ENCODE measurements around the gene BIRC2.

Gene BIRC2

GRCh38 chr11:102375720-102376399 lies 28.8 kb downstream of the BIRC2 start:
- no peak for DNase-seq (ENCODE audit: low read depth)

DNA sequence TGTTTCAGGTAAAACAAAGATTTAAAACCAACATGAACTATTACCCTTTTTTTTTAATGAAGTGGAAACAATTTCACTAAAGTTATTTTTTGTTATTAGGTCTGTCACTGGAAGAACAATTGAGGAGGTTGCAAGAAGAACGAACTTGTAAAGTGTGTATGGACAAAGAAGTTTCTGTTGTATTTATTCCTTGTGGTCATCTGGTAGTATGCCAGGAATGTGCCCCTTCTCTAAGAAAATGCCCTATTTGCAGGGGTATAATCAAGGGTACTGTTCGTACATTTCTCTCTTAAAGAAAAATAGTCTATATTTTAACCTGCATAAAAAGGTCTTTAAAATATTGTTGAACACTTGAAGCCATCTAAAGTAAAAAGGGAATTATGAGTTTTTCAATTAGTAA lies 30.9 kb downstream of the BIRC2 start:
- no peak for DNase-seq (ENCODE audit: low read depth)

DNA sequence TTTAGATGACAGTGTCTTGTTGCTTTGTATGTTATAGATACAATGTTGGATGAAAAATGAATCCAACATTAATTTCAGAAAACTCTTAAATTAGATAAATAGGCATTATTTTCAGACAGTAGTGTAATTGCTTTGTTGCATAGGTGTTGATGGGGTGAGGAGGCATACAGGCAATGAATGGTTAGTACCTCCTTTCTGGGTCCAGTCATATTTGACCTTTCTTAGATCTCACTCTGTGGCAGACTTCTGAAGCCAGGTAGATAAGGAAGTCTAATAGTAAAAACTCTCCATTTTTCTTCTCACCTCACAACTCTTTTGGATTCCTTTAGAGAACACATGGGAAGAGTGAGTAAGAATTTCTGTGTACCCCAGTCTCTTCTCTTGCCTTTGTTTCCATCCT lies 31.8 kb downstream of the BIRC2 start:
- no peak for DNase-seq (ENCODE audit: low read depth)

- no peak for DNase-seq (ENCODE audit: low read depth)
Observed at GRCh38 chr11:102382384-102382783, 35.4 kb downstream of the BIRC2 start.

DNA sequence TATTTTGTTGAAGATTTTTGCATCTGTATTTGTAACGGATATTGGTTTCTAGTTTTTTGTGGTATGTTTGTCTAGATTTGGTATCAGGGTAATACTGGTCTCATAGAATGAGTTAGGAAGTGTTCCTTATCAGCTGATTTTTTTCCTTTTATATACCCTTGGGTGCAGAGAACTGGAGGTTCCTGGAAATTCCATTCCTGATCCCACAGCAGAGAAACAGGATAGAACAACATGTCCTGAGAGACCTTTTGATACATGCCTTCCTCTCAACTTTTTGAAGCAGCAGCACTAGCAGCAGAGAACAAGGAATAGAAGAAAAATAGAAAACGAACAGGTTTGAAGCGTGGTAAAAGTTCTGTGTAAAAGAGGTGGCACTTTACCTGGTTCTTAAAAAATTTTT lies 36.8 kb downstream of the BIRC2 start:
- no peak for DNase-seq (ENCODE audit: low read depth)

DNA sequence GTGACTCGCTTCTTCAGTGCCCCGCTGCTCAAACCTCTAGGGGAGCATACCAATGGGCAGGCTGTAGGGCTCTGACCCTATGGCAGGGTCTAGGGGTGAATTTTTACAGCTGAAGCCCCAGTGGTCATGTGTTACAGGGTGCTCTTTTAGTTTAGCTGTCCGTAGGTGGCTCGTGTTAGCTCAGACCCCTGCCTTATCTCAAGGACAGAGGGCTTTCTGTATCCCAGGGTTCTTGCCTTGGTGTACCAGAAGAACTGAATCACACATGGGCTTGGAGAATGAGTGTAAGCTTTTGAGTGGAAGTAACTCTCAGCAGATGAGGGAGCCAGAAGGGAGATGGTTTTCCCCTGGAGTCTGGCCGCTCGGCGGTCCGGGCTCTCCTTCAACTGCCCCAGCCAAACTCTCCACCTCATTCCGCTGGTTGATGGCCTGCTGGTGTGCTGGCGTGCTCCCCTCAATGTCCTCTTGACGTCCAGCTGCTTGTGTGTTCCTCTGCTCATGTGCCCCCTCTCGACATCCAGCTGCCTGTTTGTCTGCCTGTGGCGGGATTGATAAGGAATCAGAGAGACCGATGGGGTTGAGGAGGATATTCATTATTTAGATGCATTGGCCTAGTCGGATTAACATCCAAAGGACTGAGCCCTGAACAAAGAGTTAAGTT lies 37.5 kb downstream of the BIRC2 start:
- DNase-seq (ENCODE audit: low read depth) = no peak

DNA sequence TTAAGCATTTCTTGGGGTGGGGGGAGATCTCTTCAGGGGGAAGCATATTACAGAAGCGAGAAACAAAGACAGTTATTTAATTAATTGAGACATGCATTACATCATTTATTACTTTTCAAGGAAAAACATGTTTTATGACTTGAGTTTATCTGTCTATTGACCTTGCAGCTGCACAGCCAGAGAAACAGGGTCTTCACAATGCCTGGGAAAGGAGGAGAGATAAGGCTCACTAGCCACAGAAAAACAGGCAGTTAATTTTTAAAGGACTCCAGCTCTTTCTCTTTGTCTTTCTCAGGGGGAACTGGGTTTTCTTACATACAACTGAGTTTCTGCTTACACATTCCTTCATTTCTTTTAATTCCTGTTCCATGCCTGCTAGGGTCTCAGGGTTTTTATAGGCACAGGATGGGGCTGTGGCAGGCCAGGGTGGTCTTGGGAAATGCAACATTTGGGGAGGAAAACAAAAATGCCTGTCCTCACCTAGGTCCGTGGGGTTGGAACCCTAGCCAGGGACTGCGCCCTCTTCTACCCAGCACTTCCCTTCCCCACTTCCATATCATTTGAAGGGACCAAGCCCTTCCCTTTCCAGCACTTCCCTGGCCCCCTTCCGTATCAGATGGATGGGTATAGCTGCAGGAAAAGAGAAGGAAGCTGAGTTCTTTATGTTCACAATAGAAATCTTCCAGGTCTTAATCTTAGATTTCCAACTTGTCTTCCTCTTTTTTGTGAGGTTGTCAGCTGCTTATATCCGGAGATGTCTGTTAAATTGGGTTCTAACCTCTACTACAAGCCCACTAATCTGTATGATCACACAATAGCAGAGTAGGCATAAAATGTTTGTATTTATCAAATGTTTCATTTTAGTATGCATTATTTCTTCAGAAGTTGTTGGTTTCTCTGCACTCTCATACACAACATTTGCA lies 38.3 kb downstream of the BIRC2 start:
- DNase-seq (ENCODE audit: low read depth) = no peak

- DNase-seq (ENCODE audit: low read depth) = no peak
Observed at GRCh38 chr11:102386136-102386734, 39.2 kb downstream of the BIRC2 start.

DNA sequence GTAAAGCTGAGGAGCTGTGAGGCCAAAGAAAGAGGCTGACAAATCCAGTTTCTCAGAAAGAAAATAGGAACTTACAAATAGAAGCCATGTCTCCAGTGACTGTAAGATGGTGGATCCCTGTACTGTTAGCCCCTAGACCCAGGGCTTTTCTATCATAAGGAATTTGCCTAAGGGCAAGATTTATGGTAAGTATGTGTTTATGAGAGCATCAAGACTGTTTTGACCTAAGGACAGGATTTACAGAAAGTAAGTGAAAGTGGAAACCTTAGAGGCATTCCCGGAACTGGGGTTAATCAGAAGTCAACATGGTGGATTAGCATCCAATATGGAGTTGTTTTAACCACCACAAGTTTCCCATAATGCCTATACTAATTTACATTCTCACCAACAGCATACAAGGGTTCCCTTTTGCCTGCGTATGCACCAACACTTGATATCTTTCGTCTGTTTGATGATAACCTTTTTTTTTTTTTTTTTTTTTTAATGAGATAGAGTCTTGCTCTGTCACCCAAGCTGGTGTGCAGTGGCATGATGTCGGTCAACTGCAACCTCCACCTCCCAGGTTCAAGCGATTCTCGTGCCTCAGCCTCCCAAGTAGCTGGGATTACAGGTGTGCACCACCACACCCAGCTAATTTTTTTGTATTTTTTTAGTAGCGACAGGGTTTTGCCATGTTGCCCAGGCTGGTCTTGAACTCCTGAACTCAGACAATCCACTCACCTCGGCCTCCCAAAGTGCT lies 40.2 kb downstream of the BIRC2 start:
- no peak for DNase-seq (ENCODE audit: low read depth)

- peak; percentile 30 for DNase-seq (ENCODE audit: low read depth)
Observed at GRCh38 chr11:102389253-102389652, 42.2 kb downstream of the BIRC2 start.

GRCh38 chr11:102390667-102391465 lies 43.9 kb downstream of the BIRC2 start:
- DNase-seq (ENCODE audit: low read depth) = peak; percentile 76

DNA sequence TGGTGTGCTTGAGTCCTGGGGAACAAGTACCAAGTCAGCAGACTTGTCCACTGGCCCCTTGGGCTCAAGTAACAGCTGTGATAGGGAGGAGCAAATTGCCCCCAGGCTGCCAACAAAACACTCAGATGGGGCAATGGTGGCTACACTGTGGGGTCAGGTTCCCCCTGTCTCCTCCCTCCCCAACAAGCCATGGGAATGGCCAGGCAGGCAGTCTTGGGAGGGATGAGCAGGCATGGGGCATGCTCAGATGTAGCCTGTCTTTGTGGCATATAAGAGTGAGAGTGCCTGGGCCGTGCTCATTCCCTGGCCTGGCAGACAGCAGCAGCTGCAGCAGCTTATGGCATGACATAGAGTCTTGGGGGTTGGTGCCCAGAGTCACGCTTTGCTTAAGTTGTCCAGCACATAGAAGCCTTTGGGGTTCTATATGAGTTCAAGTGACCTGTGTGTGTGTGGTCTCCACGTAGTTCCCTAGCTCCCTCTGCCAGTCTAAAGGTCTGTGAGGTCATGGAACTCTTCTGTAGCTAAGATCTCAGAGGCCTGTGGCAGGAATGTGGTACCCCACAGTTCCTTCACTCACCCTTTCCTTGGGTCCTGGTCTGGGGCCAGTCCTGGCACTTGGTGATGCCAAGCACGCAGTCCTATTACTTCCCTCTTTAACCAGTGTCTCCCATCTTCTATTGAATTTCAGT lies 44.7 kb downstream of the BIRC2 start:
- no peak for DNase-seq (ENCODE audit: low read depth)

DNA sequence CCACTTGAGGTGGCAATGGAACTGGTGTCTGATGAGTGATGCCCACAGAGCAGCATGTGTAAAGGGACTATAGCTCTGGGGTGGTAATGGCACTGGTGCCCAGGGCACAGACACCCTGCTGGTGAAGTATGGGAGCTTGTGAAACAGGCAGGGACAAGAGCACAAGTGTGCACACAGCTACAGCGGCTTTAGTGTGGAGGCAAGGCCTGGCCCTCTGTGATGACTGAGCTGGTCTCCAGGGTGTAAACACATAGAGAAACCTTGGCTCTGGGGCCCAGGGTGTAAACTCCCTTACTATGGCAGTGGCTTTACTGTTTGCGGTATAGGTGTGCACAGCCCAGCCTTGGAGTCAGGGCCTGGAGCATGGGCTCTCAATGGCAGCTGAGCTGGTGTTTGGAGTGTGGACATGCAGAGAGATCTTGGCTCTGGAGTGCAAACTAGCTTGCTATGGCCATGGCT lies 46.3 kb downstream of the BIRC2 start:
- DNase-seq (ENCODE audit: low read depth) = no peak

DNA sequence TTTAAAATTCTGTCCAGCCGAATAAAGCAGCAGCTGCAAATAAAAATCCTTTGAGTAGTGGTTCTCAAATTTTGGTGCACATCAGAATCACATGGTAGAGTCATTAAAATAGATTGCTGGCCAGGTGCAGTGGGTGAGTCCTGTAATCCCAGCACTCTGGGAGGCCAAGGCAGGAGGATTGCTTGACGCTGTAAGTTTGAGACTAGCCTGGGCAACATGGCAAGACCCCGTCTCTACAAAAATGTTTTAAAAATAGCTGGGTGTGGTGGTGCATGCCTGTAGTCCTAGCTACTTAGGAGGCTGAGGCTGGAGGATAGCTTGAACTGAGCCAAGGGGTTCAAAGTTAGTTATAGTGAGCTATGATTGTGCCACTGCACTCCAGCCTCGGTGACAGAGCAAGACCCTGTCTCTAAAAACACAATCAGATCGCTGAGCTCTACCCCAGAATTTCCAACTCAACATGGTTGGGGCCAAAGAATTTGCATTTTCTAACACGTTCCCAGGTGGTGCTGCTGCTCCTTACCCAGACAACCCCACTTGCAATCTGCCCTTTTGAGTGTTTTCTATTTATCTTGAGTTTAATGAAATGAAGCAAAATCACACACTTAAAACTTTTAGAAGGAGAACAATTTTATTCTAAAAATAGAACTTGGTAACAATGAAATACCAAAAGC lies 48.8 kb downstream of the BIRC2 start:
- no peak for DNase-seq (ENCODE audit: low read depth)

DNA sequence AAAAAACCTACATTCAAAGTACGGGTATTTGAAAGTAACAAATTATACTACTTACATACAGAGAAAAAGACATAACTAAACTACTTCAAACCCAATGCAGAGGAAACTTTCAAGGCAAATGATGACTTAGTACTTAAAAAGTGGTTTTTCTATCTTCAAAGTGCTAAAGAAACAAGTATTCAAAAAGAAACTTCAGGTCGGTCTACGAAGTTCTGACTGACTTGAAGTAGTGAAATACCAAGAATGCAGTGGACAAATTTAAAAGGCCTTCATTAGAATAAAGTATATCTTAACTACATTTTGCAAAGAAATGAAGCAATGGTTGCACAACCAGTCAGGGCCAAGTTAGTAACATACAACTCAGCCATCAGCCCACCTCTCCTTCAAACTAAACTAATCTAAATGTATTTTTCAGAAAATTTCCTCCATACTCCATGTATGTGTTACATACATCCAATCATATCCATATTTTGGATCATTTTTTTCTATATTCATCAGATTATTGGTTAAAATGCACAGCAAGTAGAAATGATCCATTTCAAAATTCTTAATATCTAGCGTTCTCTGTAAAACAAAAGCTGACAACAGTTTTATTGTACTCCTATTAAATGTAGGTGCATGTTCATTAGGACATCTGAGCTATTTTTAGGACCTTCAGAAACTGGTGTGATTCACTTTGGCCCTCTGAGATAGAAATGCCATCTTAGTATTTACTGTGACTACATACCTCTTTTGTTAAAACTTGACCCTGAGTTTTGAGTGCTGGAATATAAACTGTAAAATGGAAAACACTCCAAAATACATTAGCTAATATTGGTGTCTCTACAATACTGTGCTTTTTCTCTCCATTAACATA lies 49.9 kb downstream of the BIRC2 start:
- DNase-seq (ENCODE audit: low read depth) = no peak

DNA sequence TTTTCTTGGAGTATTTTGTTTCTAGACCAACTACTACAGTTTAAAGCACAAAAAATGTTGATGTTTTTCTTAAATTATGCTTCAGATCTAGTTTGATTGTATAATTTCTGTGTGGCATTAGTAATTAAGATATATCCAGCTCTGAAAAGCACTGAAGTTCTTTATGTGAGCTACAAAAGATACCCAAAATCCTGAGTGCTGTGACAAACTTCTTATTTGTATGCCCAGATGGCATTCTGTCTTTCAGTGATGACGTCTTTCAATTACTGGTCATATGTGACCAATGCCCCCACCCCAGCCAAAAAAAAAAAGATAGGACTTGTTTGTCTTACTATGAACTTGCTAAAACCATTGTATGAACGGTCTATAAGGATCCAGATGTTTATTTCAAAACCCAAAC lies 51.3 kb downstream of the BIRC2 start:
- no peak for DNase-seq (ENCODE audit: low read depth)

- DNase-seq (ENCODE audit: low read depth) = no peak
Observed at GRCh38 chr11:102399189-102399588, 52.2 kb downstream of the BIRC2 start.

- DNase-seq (ENCODE audit: low read depth) = no peak
Observed at GRCh38 chr11:102400603-102401002, 53.6 kb downstream of the BIRC2 start.

DNA sequence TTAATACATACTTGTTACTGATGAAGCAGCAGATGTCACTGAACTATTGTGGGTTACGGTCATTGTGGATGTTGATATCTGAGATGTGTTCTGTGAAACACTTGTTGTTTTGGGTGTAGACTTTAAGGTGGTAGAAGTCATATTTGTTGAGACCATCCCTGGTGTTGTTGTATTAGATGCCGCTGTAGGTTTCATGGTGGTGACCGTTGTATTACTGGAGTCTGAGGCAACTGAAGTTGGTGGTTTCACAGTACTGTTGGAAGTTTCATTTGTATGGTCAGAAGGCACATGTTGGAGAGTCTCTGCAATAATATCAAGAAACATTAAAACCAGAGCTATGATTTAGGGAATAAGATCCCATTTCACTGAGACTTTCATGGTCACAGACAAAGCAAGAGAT lies 54.9 kb downstream of the BIRC2 start:
- DNase-seq (ENCODE audit: low read depth) = no peak
